IMR-90 (cell line): Measurements from ENCODE around the gene DAPL1. TPM values are rescaled to one million over a fixed set of nuclear protein-coding genes. Genes with fewer than 3 reads are reported as not detected.
A peak's percentile ranks its signal among the peaks of the same experiment; 100 is the strongest.

Experiments
- ATAC-seq: fragments of 200-7000 bp; cut with Tn5 transposase; 2 replicates; pipeline ENCODE4 v1.9.1; 2020; ENCODE audit warnings: low read depth, mild to moderate bottlenecking, moderate library complexity
- BruUV-seq: library from RNA; stranded (reverse); fragments of 400-500 nt; replicated peaks from 2 replicates; lab custom pipeline; 2021; lab: Mats Ljungman, UMichigan
- CTCF ChIA-PET: fragments of 300-600 bp; formaldehyde crosslinking; extraction: SDS; loops from one replicate; lab custom pipeline; 2021; ENCODE audit warnings: antibody characterized with exemption; lab: Yijun Ruan, JAX
- POLR2A ChIA-PET: fragments of 300-600 bp; sonication (Branson Sonifier 250); formaldehyde crosslinking; loops from one replicate; lab custom pipeline; 2022; ENCODE audit warnings: antibody characterized with exemption; ENCODE audit not compliant: unreplicated experiment; lab: Charles Lee
- DNase-seq: peaks from one replicate; pipeline ENCODE4 v3.0.0; 2013
- H2AFZ ChIP-seq: replicated peaks from 2 replicates; pipeline ENCODE3; 2013; ENCODE audit warnings: low read length, mild to moderate bottlenecking; ENCODE audit not compliant: poor library complexity
- H2AK5ac ChIP-seq: 2 replicates; pipeline ENCODE4 v1.6.1; 2013; ENCODE audit warnings: low read depth, low read length, inconsistent platforms
- H2AK9ac ChIP-seq: replicated peaks from 2 replicates; pipeline ENCODE3; 2013; ENCODE audit warnings: mild to moderate bottlenecking, low read depth, low read length, moderate library complexity; ENCODE audit not compliant: poor library complexity
- H2BK120ac ChIP-seq: 2 replicates; pipeline ENCODE4 v1.6.1; 2013; ENCODE audit warnings: low read depth, low read length, inconsistent platforms
- H2BK15ac ChIP-seq: 3 replicates; pipeline ENCODE4 v1.6.1; 2013; ENCODE audit warnings: low read depth, low read length, inconsistent platforms
- H2BK20ac ChIP-seq: 2 replicates; pipeline ENCODE4 v1.6.1; 2013; ENCODE audit warnings: low read depth, mild to moderate bottlenecking, inconsistent platforms, low read length, moderate library complexity
- H2BK5ac ChIP-seq: 2 replicates; pipeline ENCODE4 v1.6.1; 2013; ENCODE audit warnings: mild to moderate bottlenecking, low read depth, low read length, inconsistent platforms; ENCODE audit not compliant: poor library complexity, severe bottlenecking
- H3K14ac ChIP-seq: replicated peaks from 2 replicates; pipeline ENCODE4 v1.6.1; 2013; ENCODE audit warnings: low read depth, low read length, inconsistent platforms
- H3K18ac ChIP-seq: 2 replicates; pipeline ENCODE4 v1.6.1; 2013; ENCODE audit warnings: low read depth, low read length, control low read depth
- H3K23ac ChIP-seq: 2 replicates; pipeline ENCODE4 v1.6.1; 2013; ENCODE audit warnings: low read depth, low read length, inconsistent platforms
- H3K27ac ChIP-seq: 2 replicates; pipeline ENCODE4 v1.5.1; 2013; ENCODE audit warnings: mild to moderate bottlenecking, control low read depth, low read length; ENCODE audit not compliant: insufficient read depth
- H3K27me3 ChIP-seq: 2 replicates; pipeline ENCODE4 v1.6.1; 2013; ENCODE audit warnings: low read length; ENCODE audit not compliant: control insufficient read depth, insufficient read depth
- H3K36me3 ChIP-seq: 2 replicates; pipeline ENCODE4 v1.6.1; 2013; ENCODE audit warnings: low read length, mixed read lengths; ENCODE audit not compliant: control insufficient read depth, insufficient read depth
- H3K4ac ChIP-seq: 2 replicates; pipeline ENCODE4 v1.6.1; 2013; ENCODE audit warnings: low read depth, low read length, inconsistent platforms
- H3K4me1 ChIP-seq: 2 replicates; pipeline ENCODE4 v1.6.1; 2013; ENCODE audit warnings: low read length, mixed read lengths; ENCODE audit not compliant: control insufficient read depth, insufficient read depth
- H3K4me2 ChIP-seq: 2 replicates; pipeline ENCODE4 v1.6.1; 2013; ENCODE audit warnings: low read depth, mild to moderate bottlenecking, control low read depth, low read length, moderate library complexity
- H3K4me3 ChIP-seq: 2 replicates; pipeline ENCODE4 v1.5.1; 2013; ENCODE audit warnings: low read depth, mild to moderate bottlenecking, control low read depth, low read length, moderate library complexity; ENCODE audit not compliant: insufficient read depth
- H3K56ac ChIP-seq: 2 replicates; pipeline ENCODE4 v1.6.1; 2013; ENCODE audit warnings: low read length, inconsistent platforms; ENCODE audit not compliant: insufficient read depth; ENCODE audit errors: extremely low read depth
- H3K79me1 ChIP-seq, 2 experiments: 2 replicates each; pipeline ENCODE4 v1.6.1; 2013; ENCODE audit warnings: low read length in 2 of 2, inconsistent platforms in 1 of 2, low read depth in 1 of 2
- H3K9ac ChIP-seq: 2 replicates; pipeline ENCODE4 v1.6.1; 2013; ENCODE audit warnings: low read depth, low read length, control low read depth
- H3K9me1 ChIP-seq: 2 replicates; pipeline ENCODE4 v1.6.1; 2013; ENCODE audit warnings: low read length, inconsistent platforms; ENCODE audit not compliant: insufficient read depth
- H3K9me3 ChIP-seq: 2 replicates; pipeline ENCODE4 v1.6.1; 2013; ENCODE audit warnings: low read length; ENCODE audit not compliant: control insufficient read depth, insufficient read depth
- H4K20me1 ChIP-seq: 2 replicates; pipeline ENCODE4 v1.6.1; 2013; ENCODE audit warnings: low read length, inconsistent platforms; ENCODE audit not compliant: insufficient read depth
- H4K5ac ChIP-seq: 2 replicates; pipeline ENCODE4 v1.6.1; 2013; ENCODE audit warnings: mild to moderate bottlenecking, low read depth, low read length, control low read depth
- H4K8ac ChIP-seq, 2 experiments: 2 replicates each; pipeline ENCODE4 v1.6.1; 2013; ENCODE audit warnings: low read depth in 2 of 2, low read length in 2 of 2, control low read depth in 1 of 2, inconsistent platforms in 1 of 2
- H4K91ac ChIP-seq: 2 replicates; pipeline ENCODE4 v1.6.1; 2013; ENCODE audit warnings: low read depth, low read length, inconsistent platforms; ENCODE audit not compliant: insufficient read depth
- FOS ChIP-seq: fragments of 150-350 bp; IDR thresholded peaks from 2 replicates; pipeline ENCODE4 v1.6.1; 2016; ENCODE audit warnings: low read depth, low read length
- RAD21 ChIP-seq: IDR thresholded peaks from 2 replicates; pipeline ENCODE4 v1.6.1; 2012; ENCODE audit warnings: low read length, improper control_type of control experiment
- WGBS, 2 experiments: methylation state at CpG; one replicate each; pipeline versions ENCODE4 v1.1.5 to v1.1.7; 2013; ENCODE audit warnings: missing lambda C conversion rate in 2 of 2; ENCODE audit not compliant: insufficient read length in 1 of 2; ENCODE audit errors: extremely low coverage in 2 of 2; 5-methylcytosine and 5-hydroxymethylcytosine counted together
- dilution Hi-C: fragments of 300-500 bp; cut with HindIII; formaldehyde crosslinking; loops from one replicate; pipeline ENCODE4 v1.14.3; 2018; ENCODE audit warnings: low sequenced_read_pairs; ENCODE audit not compliant: unreplicated experiment
- in situ Hi-C: fragments of 300-500 bp; cut with MboI; formaldehyde crosslinking; loops from 3 replicates; pipeline ENCODE4 v1.14.3; 2019; ENCODE audit warnings: low sequenced_read_pairs, inconsistent platforms, mixed read lengths
- intact Hi-C: fragments of 100-400 bp; cut with micrococcal nuclease; formaldehyde crosslinking; loops from 2 replicates; pipeline ENCODE4 v1.10.0; 2022
- polyA plus RNA-seq, 3 experiments: library from polyadenylated mRNA; depleted of rRNA; stranded (reverse); fragments of >200 nt; gene quantifications; 2 replicates each; pipeline ENCODE4 v1.2.3, GENCODE V29; 2012; ENCODE audit warnings: low replicate concordance in 1 of 3
- total RNA-seq: library from RNA; depleted of rRNA; stranded (reverse); fragments of >200 nt; gene quantifications from 2 replicates; pipeline ENCODE4 v1.2.3, GENCODE V29; 2012

The DAPL1 gene
- total and polyA plus RNA-seq, 2 of the 4 experiments (the other 2 are of a cell fraction), result not detected

DNA sequence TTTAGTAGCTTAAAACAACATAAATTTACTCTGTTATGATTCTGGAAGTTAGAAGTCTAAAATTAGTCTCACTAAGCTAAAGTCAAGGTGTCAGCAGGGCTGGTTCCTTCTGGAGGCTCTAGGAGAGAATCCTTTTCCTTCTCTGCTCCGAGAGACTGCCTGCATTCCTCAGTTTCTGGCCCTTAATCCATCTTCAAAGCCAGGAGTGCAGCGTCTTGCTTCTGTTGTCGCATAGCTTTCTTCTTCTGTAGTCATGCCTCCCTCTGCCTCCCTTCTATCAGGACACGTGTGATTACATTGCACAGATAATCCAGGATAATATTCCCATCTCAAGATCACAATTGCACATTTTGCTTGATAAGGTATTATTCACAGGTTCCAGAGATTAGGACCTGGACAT lies 35.1 kb downstream of the DAPL1 start:
- no peaks in the 10 kb centered on the region for H4K20me1 ChIP-seq
- in situ Hi-C loops (no loop called here), dilution Hi-C loops (no loop called here), intact Hi-C loops (no loop called here)
- no peak overlapping the region for H3K4ac ChIP-seq
- no peak overlapping the region for H2AK5ac ChIP-seq
- no peak overlapping the region for H3K56ac ChIP-seq
- H3K27me3 ChIP-seq, result no peaks in the 10 kb centered on the region
- no peak overlapping the region for H2BK5ac ChIP-seq
- H2BK20ac ChIP-seq, result no peak overlapping the region
- no peak overlapping the region for H3K4me3 ChIP-seq
- CTCF ChIA-PET, result no interaction called here
- no peaks in the 10 kb centered on the region for H3K79me1 ChIP-seq
- no peak overlapping the region for H3K4me2 ChIP-seq
- DNase-seq (no peak), ATAC-seq (peak; percentile 29; the same call in 1 of the 2 replicates)
- no peaks in the 10 kb centered on the region for H3K4me1 ChIP-seq
- POLR2A ChIA-PET, result no interaction called here
- H3K23ac ChIP-seq, result no peak overlapping the region
- no peak overlapping the region for H3K18ac ChIP-seq
- H3K14ac ChIP-seq, result no peak overlapping the region
- no peak overlapping the region for H3K27ac ChIP-seq
- H4K91ac ChIP-seq, result no peak overlapping the region
- H2BK120ac ChIP-seq, result no peak overlapping the region
- no peaks in the 10 kb centered on the region for H3K9me3 ChIP-seq
- TF ChIP-seq RAD21 (no peak), FOS (no peak)
- 80% methylated on average over 1 of the region's 4 CpGs; no CpG with 5 or more reads in 1 of the 2 experiments for WGBS, 2 experiments
- H3K36me3 ChIP-seq, result no peaks in the 10 kb centered on the region
- no peak overlapping the region for H4K5ac ChIP-seq
- no peak overlapping the region for H2AK9ac ChIP-seq
- H3K9ac ChIP-seq, result no peak overlapping the region
- no peak overlapping the region for H2AFZ ChIP-seq
- no peaks in the 10 kb centered on the region for H3K9me1 ChIP-seq
- H2BK15ac ChIP-seq, result no peak overlapping the region
- no peak overlapping the region for H4K8ac ChIP-seq
- no TSS peak for BruUV-seq
